ENCODE measurements around the gene SH3RF3.

The SH3RF3 gene

GRCh38 chr2:109264595-109265328, 135.8 kb downstream of the SH3RF3 start:
- Histone ChIP-seq H3K4me3 (ENCODE audit: control insufficient read depth in 1 of 7, extremely low read depth in 1 of 7, insufficient read depth in 4 of 7, low read depth in 2 of 7, low read length in 6 of 7) (no peak overlapping the region), H3K27ac (ENCODE audit: insufficient read depth in 1 of 2, low read depth in 1 of 2, low read length in 2 of 2, poor library complexity in 1 of 2, severe bottlenecking in 2 of 2) (no peak overlapping the region), H3K4me1 (ENCODE audit: control extremely low read depth in 1 of 4, control insufficient read depth in 4 of 4, insufficient read depth in 4 of 4, low read length in 3 of 4) (peaks cover 0 to 2% (median 0%) of the 10 kb centered on the region in 4 experiments), H3K36me3 (ENCODE audit: control insufficient read depth in 4 of 4, insufficient read depth in 4 of 4, low read length in 3 of 4) (no peaks in the 10 kb centered on the region), H3K27me3 (replicated peaks in 2 of 5; ENCODE audit: control insufficient read depth in 4 of 5, insufficient read depth in 5 of 5, low read length in 4 of 5) (no peaks in the 10 kb centered on the region), H3K9me3 (ENCODE audit: control extremely low read depth in 1 of 5, control insufficient read depth in 4 of 5, insufficient read depth in 2 of 5, low read depth in 1 of 5, low read length in 4 of 5) (no peaks in the 10 kb centered on the region)
- CTCF ChIA-PET: no interaction called here
- no peak for DNase-seq
- WGBS (ENCODE audit: insufficient coverage): 99% methylated on average over 12 of the region's 12 CpGs
- POLR2A ChIA-PET: no interaction called here

DNA sequence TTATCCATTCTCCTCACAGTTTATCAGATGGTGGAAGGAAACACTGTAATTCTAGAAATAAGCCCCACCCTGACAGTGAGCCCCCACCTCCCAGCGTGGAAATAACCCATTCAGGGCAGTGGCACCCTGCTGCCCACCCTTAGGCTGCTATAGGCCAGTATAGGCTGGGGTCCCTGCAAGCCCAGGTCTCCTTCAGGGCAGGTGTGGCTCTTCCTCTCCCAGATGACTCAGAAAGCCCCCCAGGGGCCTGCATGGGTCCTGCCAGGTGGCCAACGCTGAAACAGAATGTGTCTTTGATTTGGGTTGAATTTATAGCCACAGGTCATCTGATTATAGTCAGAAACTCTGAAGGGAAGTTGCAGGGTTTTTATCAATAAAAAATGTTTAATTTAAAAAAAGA, 136.4 kb downstream of the SH3RF3 start:
- DNase-seq: no peak
- CTCF ChIA-PET: interaction anchor here (0.6 kb wide), 1 partner anchor 13 kb away, joined by 3 read pairs; no protein-coding TSS in a partner anchor
- peaks cover 0 to 2% (median 0%) of the 10 kb centered on the region in 5 experiments for H3K27me3 ChIP-seq (replicated peaks in 2 of 5; ENCODE audit: control insufficient read depth in 4 of 5, insufficient read depth in 5 of 5, low read length in 4 of 5)

DNA sequence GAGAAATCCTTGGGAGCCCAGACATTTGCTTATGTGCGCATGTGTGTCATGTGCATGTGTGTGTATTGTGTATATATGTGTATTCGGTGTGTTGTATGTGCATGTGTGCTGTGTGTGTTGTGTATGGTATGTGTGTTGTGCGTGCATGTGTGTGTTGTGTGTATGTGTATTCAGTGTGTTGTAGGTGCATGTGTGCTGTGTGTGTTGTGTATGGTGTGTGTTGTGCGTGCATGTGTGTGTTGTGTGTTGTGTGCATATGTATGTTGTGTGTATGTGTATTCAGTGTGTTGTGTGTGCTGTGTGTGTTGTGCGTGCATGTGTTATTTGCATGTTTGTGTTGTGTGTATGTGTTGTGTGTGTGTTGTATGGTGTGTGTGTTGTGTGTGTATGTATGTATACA, 136.9 kb downstream of the SH3RF3 start:
- CTCF ChIA-PET: interaction anchor here (0.6 kb wide), 1 partner anchor 14 kb away, joined by 3 read pairs; no protein-coding TSS in a partner anchor
- peaks cover 0 to 2% (median 0%) of the 10 kb centered on the region in 4 experiments for H3K4me1 ChIP-seq (ENCODE audit: control extremely low read depth in 1 of 4, control insufficient read depth in 4 of 4, insufficient read depth in 4 of 4, low read length in 3 of 4)
- POLR2A ChIA-PET: no interaction called here
- DNase-seq: no peak
- H3K9me3 ChIP-seq (ENCODE audit: control extremely low read depth in 1 of 5, control insufficient read depth in 4 of 5, insufficient read depth in 2 of 5, low read depth in 1 of 5, low read length in 4 of 5): no peaks in the 10 kb centered on the region
- no peak overlapping the region for H3K4me3 ChIP-seq (ENCODE audit: control insufficient read depth in 1 of 7, extremely low read depth in 1 of 7, insufficient read depth in 4 of 7, low read depth in 2 of 7, low read length in 6 of 7)
- no peaks in the 10 kb centered on the region for H3K36me3 ChIP-seq (ENCODE audit: control insufficient read depth in 4 of 4, insufficient read depth in 4 of 4, low read length in 3 of 4)
- H3K27me3 ChIP-seq (replicated peaks in 2 of 5; ENCODE audit: control insufficient read depth in 4 of 5, insufficient read depth in 5 of 5, low read length in 4 of 5): peaks cover 0 to 2% (median 0%) of the 10 kb centered on the region in 5 experiments
- WGBS (ENCODE audit: insufficient coverage): 97% methylated on average over 5 of the region's 5 CpGs
- no peak overlapping the region for H3K27ac ChIP-seq (ENCODE audit: insufficient read depth in 1 of 2, low read depth in 1 of 2, low read length in 2 of 2, poor library complexity in 1 of 2, severe bottlenecking in 2 of 2)

More for the DNA sequence above, 136.4 kb downstream of the SH3RF3 start:
- Histone ChIP-seq H3K27ac (ENCODE audit: insufficient read depth in 1 of 2, low read depth in 1 of 2, low read length in 2 of 2, poor library complexity in 1 of 2, severe bottlenecking in 2 of 2) (no peak overlapping the region), H3K36me3 (ENCODE audit: control insufficient read depth in 4 of 4, insufficient read depth in 4 of 4, low read length in 3 of 4) (no peaks in the 10 kb centered on the region), H3K4me1 (ENCODE audit: control extremely low read depth in 1 of 4, control insufficient read depth in 4 of 4, insufficient read depth in 4 of 4, low read length in 3 of 4) (peaks cover 0 to 2% (median 0%) of the 10 kb centered on the region in 4 experiments), H3K9me3 (ENCODE audit: control extremely low read depth in 1 of 5, control insufficient read depth in 4 of 5, insufficient read depth in 2 of 5, low read depth in 1 of 5, low read length in 4 of 5) (no peaks in the 10 kb centered on the region), H3K4me3 (ENCODE audit: control insufficient read depth in 1 of 7, extremely low read depth in 1 of 7, insufficient read depth in 4 of 7, low read depth in 2 of 7, low read length in 6 of 7) (no peak overlapping the region)
- POLR2A ChIA-PET: no interaction called here
- 92% methylated on average over 2 of the region's 2 CpGs for WGBS (ENCODE audit: insufficient coverage)

DNA sequence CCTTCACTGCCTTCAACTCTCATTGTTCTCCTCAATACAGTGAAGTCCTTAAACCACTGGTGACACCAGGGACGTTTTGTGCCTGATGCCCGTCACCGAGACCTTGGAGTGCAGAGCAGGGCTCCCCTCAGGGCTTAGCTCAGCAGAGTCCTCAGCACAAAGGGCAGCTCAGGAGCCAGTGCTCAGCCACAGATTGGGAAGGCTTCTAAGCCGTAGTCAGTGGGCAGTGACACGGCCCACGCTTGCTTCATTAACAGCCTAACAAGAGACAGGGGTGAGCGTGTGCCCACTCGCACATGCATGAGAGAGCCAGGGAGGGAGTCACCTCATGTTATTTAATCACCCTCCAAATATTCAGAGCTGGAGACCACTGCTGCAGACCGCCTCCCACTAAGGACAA, 137.5 kb downstream of the SH3RF3 start:
- Histone ChIP-seq H3K36me3 (ENCODE audit: control insufficient read depth in 4 of 4, insufficient read depth in 4 of 4, low read length in 3 of 4) (no peaks in the 10 kb centered on the region), H3K27me3 (replicated peaks in 2 of 5; ENCODE audit: control insufficient read depth in 4 of 5, insufficient read depth in 5 of 5, low read length in 4 of 5) (peaks cover 0 to 2% (median 0%) of the 10 kb centered on the region in 5 experiments), H3K4me3 (ENCODE audit: control insufficient read depth in 1 of 7, extremely low read depth in 1 of 7, insufficient read depth in 4 of 7, low read depth in 2 of 7, low read length in 6 of 7) (no peak overlapping the region), H3K9me3 (ENCODE audit: control extremely low read depth in 1 of 5, control insufficient read depth in 4 of 5, insufficient read depth in 2 of 5, low read depth in 1 of 5, low read length in 4 of 5) (no peaks in the 10 kb centered on the region), H3K27ac (ENCODE audit: insufficient read depth in 1 of 2, low read depth in 1 of 2, low read length in 2 of 2, poor library complexity in 1 of 2, severe bottlenecking in 2 of 2) (no peak overlapping the region), H3K4me1 (ENCODE audit: control extremely low read depth in 1 of 4, control insufficient read depth in 4 of 4, insufficient read depth in 4 of 4, low read length in 3 of 4) (peaks cover 0 to 2% (median 0%) of the 10 kb centered on the region in 4 experiments)
- DNase-seq: no peak
- CTCF ChIA-PET: interaction anchor here (0.8 kb wide), 1 partner anchor 11 kb away, joined by 4 read pairs; no protein-coding TSS in a partner anchor
- POLR2A ChIA-PET: no interaction called here
- 99% methylated on average over 6 of the region's 9 CpGs for WGBS (ENCODE audit: insufficient coverage)

DNA sequence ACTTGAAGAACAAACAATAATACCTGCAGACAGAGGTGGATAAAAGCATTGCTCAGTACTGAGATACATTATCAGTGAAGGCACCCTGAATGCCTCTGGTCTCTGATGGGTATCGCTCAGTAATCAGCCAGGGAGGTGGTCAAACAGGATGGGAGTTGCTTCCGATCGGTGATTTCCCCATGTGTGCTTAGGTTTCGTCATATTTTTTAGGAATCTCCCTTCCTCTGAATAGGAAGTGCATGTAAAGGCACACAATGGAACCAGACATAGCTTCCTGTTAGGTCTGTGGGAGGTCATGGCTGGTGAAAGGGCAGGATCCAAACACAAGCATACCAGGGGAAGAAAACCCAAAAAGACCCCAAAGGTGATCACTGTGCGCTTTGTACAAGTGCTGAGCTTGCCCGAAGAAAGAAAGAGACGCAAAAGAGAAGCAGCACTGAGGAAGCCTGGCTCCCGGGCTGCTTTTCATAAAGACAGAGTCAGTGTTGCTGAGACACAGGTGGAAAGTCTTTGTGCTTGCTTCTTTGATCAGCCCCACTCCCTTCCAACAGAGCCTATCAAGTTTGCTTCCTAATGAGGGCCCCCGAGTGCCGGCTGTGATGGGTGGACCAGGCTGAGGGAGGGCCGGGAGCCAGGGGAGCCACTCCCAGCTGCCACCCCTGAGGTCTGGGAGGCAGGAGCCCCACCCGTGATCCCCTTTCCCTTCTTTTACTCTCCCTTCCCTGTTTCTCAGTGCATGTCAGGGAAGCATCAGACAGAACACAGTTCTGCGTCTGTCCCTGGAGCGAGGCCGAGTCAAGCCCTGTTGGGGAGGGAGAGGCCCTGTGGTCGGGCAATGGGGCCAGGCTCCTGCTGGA, 138.2 kb downstream of the SH3RF3 start:
- peaks cover 0 to 2% (median 0%) of the 10 kb centered on the region in 5 experiments for H3K27me3 ChIP-seq (replicated peaks in 2 of 5; ENCODE audit: control insufficient read depth in 4 of 5, insufficient read depth in 5 of 5, low read length in 4 of 5)
- no peaks in the 10 kb centered on the region for H3K9me3 ChIP-seq (ENCODE audit: control extremely low read depth in 1 of 5, control insufficient read depth in 4 of 5, insufficient read depth in 2 of 5, low read depth in 1 of 5, low read length in 4 of 5)
- H3K4me1 ChIP-seq (ENCODE audit: control extremely low read depth in 1 of 4, control insufficient read depth in 4 of 4, insufficient read depth in 4 of 4, low read length in 3 of 4): peaks cover 0 to 2% (median 0%) of the 10 kb centered on the region in 4 experiments
- H3K36me3 ChIP-seq (ENCODE audit: control insufficient read depth in 4 of 4, insufficient read depth in 4 of 4, low read length in 3 of 4): no peaks in the 10 kb centered on the region
- POLR2A ChIA-PET: no interaction called here
- no peak overlapping the region for H3K27ac ChIP-seq (ENCODE audit: insufficient read depth in 1 of 2, low read depth in 1 of 2, low read length in 2 of 2, poor library complexity in 1 of 2, severe bottlenecking in 2 of 2)
- 100% methylated on average over 7 of the region's 16 CpGs for WGBS (ENCODE audit: insufficient coverage)
- no peak overlapping the region for H3K4me3 ChIP-seq (ENCODE audit: control insufficient read depth in 1 of 7, extremely low read depth in 1 of 7, insufficient read depth in 4 of 7, low read depth in 2 of 7, low read length in 6 of 7)
- CTCF ChIA-PET: interaction anchor here (0.8 kb wide), 1 partner anchor 12 kb away, joined by 4 read pairs; no protein-coding TSS in a partner anchor
- no peak for DNase-seq

DNA sequence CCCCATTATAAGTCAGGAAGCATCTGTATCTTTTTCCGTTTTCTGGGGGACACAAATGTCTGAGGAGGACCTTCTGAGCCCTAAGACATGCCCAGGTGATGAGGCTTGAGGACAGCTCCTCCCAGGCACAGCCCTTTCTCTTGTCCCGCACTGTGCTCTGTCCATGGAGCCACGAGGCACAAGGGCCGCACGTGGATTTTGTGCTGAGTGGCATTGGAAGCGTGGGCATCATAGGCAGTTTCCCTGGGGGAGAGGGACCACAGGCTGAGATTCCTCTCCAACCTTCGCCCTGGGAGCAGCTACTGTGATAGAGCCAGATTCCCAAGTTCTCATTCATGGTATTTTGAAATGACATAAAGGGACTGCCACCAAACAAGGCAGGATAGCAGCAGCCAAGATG, 139.9 kb downstream of the SH3RF3 start:
- no peaks in the 10 kb centered on the region for H3K36me3 ChIP-seq (ENCODE audit: control insufficient read depth in 4 of 4, insufficient read depth in 4 of 4, low read length in 3 of 4)
- 97% methylated on average over 7 of the region's 7 CpGs for WGBS (ENCODE audit: insufficient coverage)
- ChIA-PET POLR2A (no interaction called here), CTCF (interaction anchor here (1.6 kb wide), 1 partner anchor 8 kb away, joined by 4 read pairs; no protein-coding TSS in a partner anchor)
- H3K4me1 ChIP-seq (ENCODE audit: control extremely low read depth in 1 of 4, control insufficient read depth in 4 of 4, insufficient read depth in 4 of 4, low read length in 3 of 4): peaks cover 0 to 2% (median 0%) of the 10 kb centered on the region in 4 experiments
- no peak overlapping the region for H3K4me3 ChIP-seq (ENCODE audit: control insufficient read depth in 1 of 7, extremely low read depth in 1 of 7, insufficient read depth in 4 of 7, low read depth in 2 of 7, low read length in 6 of 7)
- no peak for DNase-seq
- H3K27me3 ChIP-seq (replicated peaks in 2 of 5; ENCODE audit: control insufficient read depth in 4 of 5, insufficient read depth in 5 of 5, low read length in 4 of 5): peaks cover 0 to 2% (median 0%) of the 10 kb centered on the region in 5 experiments
- H3K9me3 ChIP-seq (ENCODE audit: control extremely low read depth in 1 of 5, control insufficient read depth in 4 of 5, insufficient read depth in 2 of 5, low read depth in 1 of 5, low read length in 4 of 5): no peaks in the 10 kb centered on the region
- H3K27ac ChIP-seq (ENCODE audit: insufficient read depth in 1 of 2, low read depth in 1 of 2, low read length in 2 of 2, poor library complexity in 1 of 2, severe bottlenecking in 2 of 2): no peak overlapping the region

All from common myeloid progenitor, CD34-positive (primary cell).